Right cardiac atrium (tissue), 5 donors: ENCODE results near the gene SLC35D3. TPM values are rescaled to one million over a fixed set of nuclear protein-coding genes. Genes with fewer than 3 reads are reported as not detected.
A peak's percentile ranks its signal among the peaks of the same experiment; 100 is the strongest.
"Not testable (repeated sequence)": the region's sequence is repeated elsewhere in the genome, so short reads cannot be mapped to it uniquely, and the experiment has no call there.

Experiments used
- ATAC-seq, 2 donors: fragments of 200-7000 bp; cut with Tn5 transposase; one replicate each; pipeline versions ENCODE4 v1.8.0 to v1.9.1; 2020; ENCODE audit warnings: moderate library complexity in 2 of 2, mild to moderate bottlenecking in 1 of 2
- DNase-seq, 3 donors: peaks; one replicate each; pipeline ENCODE4 v3.0.0-alpha.2; 2020
- H3K27ac ChIP-seq: one replicate; pipeline ENCODE4 v1.5.1; 2013; ENCODE audit warnings: mild to moderate bottlenecking, low read length, control low read depth, moderate library complexity
- H3K27me3 ChIP-seq: one replicate; pipeline ENCODE4 v1.6.1; 2013; ENCODE audit not compliant: control insufficient read depth, insufficient read depth
- H3K4me1 ChIP-seq: one replicate; pipeline ENCODE4 v1.6.1; 2013; ENCODE audit warnings: low read length; ENCODE audit not compliant: control insufficient read depth, insufficient read depth
- H3K4me3 ChIP-seq: one replicate; pipeline ENCODE4 v1.5.1; 2013; ENCODE audit warnings: low read length, control low read depth
- H3K9me3 ChIP-seq: one replicate; pipeline ENCODE4 v1.6.1; 2013; ENCODE audit warnings: low read length; ENCODE audit not compliant: control insufficient read depth
- WGBS: extraction: QIAGEN DNeasy Blood & Tissue Kit; methylation state at CpG from one replicate; pipeline ENCODE4 v1.1.7; 2013; 5-methylcytosine and 5-hydroxymethylcytosine counted together
- intact Hi-C, 4 donors: fragments of 100-400 bp; cut with DNase I; formaldehyde crosslinking; loops; one replicate each; pipeline versions ENCODE4 v1.11.0 to v1.14.0; 2022 to 2023
- long read RNA-seq, 4 donors: library from polyadenylated mRNA; unstranded; transcript quantifications; one replicate each; pipeline ENCODE4 v2.0.0, GENCODE V29; 2020 to 2021
- polyA plus RNA-seq: library from polyadenylated mRNA; stranded (reverse); fragments of 200-250 nt; gene quantifications from one replicate; pipeline ENCODE4 v1.2.3, GENCODE V29; 2013
- total RNA-seq, 4 donors: library from RNA; stranded (reverse); fragmentation: NEBNext Ultra II Directional; extraction: Animal tissue kit (Norgen Biotek cat#: 25700); gene quantifications; one replicate each; pipeline ENCODE4 v1.2.1, GENCODE V29; 2021
- donor health status: healthy with polysubstance abuse.
- donor health status: DM: no; HTN: yes; CAD: no.
- donor health status: DM: no; HTN: no; CAD: no.
- donor health status: DM: no; HTN: yes; CAD: no; lungs with severe emphysema.
- donor health status: DM: yes; HTN: yes; CAD: no.

The SLC35D3 gene
- total RNA-seq: not detected
- 0.05 TPM for polyA plus RNA-seq
- long read RNA-seq, donor 1: 0 reads
- long read RNA-seq, donor 2: 0 reads
- long read RNA-seq, donor 3: 0 reads
- long read RNA-seq, donor 4: 0 reads

GRCh38 chr6:136921936-136922684, at the start of gene SLC35D3:
SLC35D3 (plus strand) TSS chr6:136922301; CDS start chr6:136922429, 128 bp downstream.
- intact Hi-C loops: no loop called here
- WGBS: under 1% methylated on average over 86 of the region's 86 CpGs
- H3K4me1 ChIP-seq: no peaks in the 10 kb centered on the region
- no peak within 1 kb of the TSS for H3K27ac ChIP-seq
- no peaks in the 10 kb centered on the region for H3K27me3 ChIP-seq
- ATAC-seq (peak; percentile 10 to 15), DNase-seq (peak; percentile 14 to 62 (median 57))
- peak within 1 kb of the TSS; percentile 59 for H3K4me3 ChIP-seq
- no peaks in the 10 kb centered on the region for H3K9me3 ChIP-seq

- Histone ChIP-seq H3K9me3 (no peaks in the 10 kb centered on the region), H3K4me3 (no peak overlapping the region), H3K4me1 (no peaks in the 10 kb centered on the region), H3K27me3 (no peaks in the 10 kb centered on the region), H3K27ac (no peak overlapping the region)
- intact Hi-C loops: no loop called here
- WGBS: 79% methylated on average over 3 of the region's 3 CpGs
- DNase-seq (no peak), ATAC-seq (no peak)
These were observed 48.4 kb upstream of the SLC35D3 start for GRCh38 chr6:136873748-136874147.

- H3K9me3 ChIP-seq, DNase-seq, intact Hi-C loops, H3K4me3 ChIP-seq, H3K27me3 ChIP-seq, H3K27ac ChIP-seq, H3K4me1 ChIP-seq, ATAC-seq: not testable (repeated sequence)
- 96% methylated on average over 4 of the region's 4 CpGs for WGBS
These were observed 45.6 kb upstream of the SLC35D3 start for GRCh38 chr6:136876469-136876868.

- H3K9me3 ChIP-seq: no peaks in the 10 kb centered on the region
- ATAC-seq: no peak
- H3K4me3 ChIP-seq: no peak overlapping the region
- no peaks in the 10 kb centered on the region for H3K4me1 ChIP-seq
- H3K27me3 ChIP-seq: no peaks in the 10 kb centered on the region
- WGBS: 80% methylated on average over 4 of the region's 4 CpGs
- intact Hi-C loops: no loop called here
- no peak for DNase-seq
- no peak overlapping the region for H3K27ac ChIP-seq
These were observed 41.2 kb upstream of the SLC35D3 start for GRCh38 chr6:136880748-136881460.

GRCh38 chr6:136886091-136886490, 36.0 kb upstream of the SLC35D3 start:
- no peaks in the 10 kb centered on the region for H3K9me3 ChIP-seq
- H3K4me3 ChIP-seq: no peak overlapping the region
- no peak for ATAC-seq
- H3K27me3 ChIP-seq: no peaks in the 10 kb centered on the region
- H3K4me1 ChIP-seq: no peaks in the 10 kb centered on the region
- WGBS: 76% methylated on average over 3 of the region's 3 CpGs
- intact Hi-C loops: no loop called here
- DNase-seq: no peak
- no peak overlapping the region for H3K27ac ChIP-seq

- no peak overlapping the region for H3K27ac ChIP-seq
- no peak for DNase-seq
- H3K9me3 ChIP-seq: no peaks in the 10 kb centered on the region
- intact Hi-C loops: no loop called here
- ATAC-seq: no peak
- no peaks in the 10 kb centered on the region for H3K4me1 ChIP-seq
- H3K4me3 ChIP-seq: no peak overlapping the region
- 33% methylated on average over 1 of the region's 1 CpG for WGBS
- no peaks in the 10 kb centered on the region for H3K27me3 ChIP-seq
These were observed 34.1 kb upstream of the SLC35D3 start for GRCh38 chr6:136887953-136888352.

GRCh38 chr6:136889271-136890193, 32.6 kb upstream of the SLC35D3 start:
- no peak for ATAC-seq
- no peaks in the 10 kb centered on the region for H3K4me1 ChIP-seq
- H3K4me3 ChIP-seq: no peak overlapping the region
- WGBS: 80% methylated on average over 6 of the region's 6 CpGs
- no peaks in the 10 kb centered on the region for H3K27me3 ChIP-seq
- H3K27ac ChIP-seq: no peak overlapping the region
- intact Hi-C loops: no loop called here
- H3K9me3 ChIP-seq: no peaks in the 10 kb centered on the region
- DNase-seq: no peak

- DNase-seq: no peak
- WGBS: 82% methylated on average over 4 of the region's 4 CpGs
- Histone ChIP-seq H3K4me3 (no peak overlapping the region), H3K27me3 (no peaks in the 10 kb centered on the region), H3K9me3 (no peaks in the 10 kb centered on the region), H3K27ac (no peak overlapping the region), H3K4me1 (no peaks in the 10 kb centered on the region)
- intact Hi-C loops: no loop called here
- no peak for ATAC-seq
These were observed 31.8 kb upstream of the SLC35D3 start for GRCh38 chr6:136890194-136890839.

GRCh38 chr6:136890986-136891385, 31.1 kb upstream of the SLC35D3 start:
- H3K27me3 ChIP-seq: no peaks in the 10 kb centered on the region
- H3K9me3 ChIP-seq: no peaks in the 10 kb centered on the region
- intact Hi-C loops: no loop called here
- no peak for ATAC-seq
- H3K4me3 ChIP-seq: no peak overlapping the region
- no peak for DNase-seq
- WGBS: 89% methylated on average over 3 of the region's 3 CpGs
- no peaks in the 10 kb centered on the region for H3K4me1 ChIP-seq
- no peak overlapping the region for H3K27ac ChIP-seq

- Histone ChIP-seq H3K4me1 (no peaks in the 10 kb centered on the region), H3K9me3 (no peaks in the 10 kb centered on the region), H3K27me3 (no peaks in the 10 kb centered on the region), H3K27ac (no peak overlapping the region), H3K4me3 (no peak overlapping the region)
- DNase-seq: no peak
- intact Hi-C loops: no loop called here
- no peak for ATAC-seq
- 70% methylated on average over 5 of the region's 5 CpGs for WGBS
These were observed 28.9 kb upstream of the SLC35D3 start for GRCh38 chr6:136893187-136893586.
